Skin of body (tissue), 2 donors: Measurements from ENCODE around the gene SCAF11. TPM values are rescaled to one million over a fixed set of nuclear protein-coding genes. Genes with fewer than 3 reads are reported as not detected.

Source experiments
- DNase-seq: peaks from one replicate; lab custom pipeline; 2025; lab: John Stamatoyannopoulos, UW
- total RNA-seq: library from RNA; depleted of rRNA; stranded (reverse); fragments of >200 nt; gene quantifications from one replicate; pipeline ENCODE4 v1.2.3, GENCODE V29; 2014

Gene SCAF11
- total RNA-seq, 1 donor from 2014 or later: 123 TPM

DNA sequence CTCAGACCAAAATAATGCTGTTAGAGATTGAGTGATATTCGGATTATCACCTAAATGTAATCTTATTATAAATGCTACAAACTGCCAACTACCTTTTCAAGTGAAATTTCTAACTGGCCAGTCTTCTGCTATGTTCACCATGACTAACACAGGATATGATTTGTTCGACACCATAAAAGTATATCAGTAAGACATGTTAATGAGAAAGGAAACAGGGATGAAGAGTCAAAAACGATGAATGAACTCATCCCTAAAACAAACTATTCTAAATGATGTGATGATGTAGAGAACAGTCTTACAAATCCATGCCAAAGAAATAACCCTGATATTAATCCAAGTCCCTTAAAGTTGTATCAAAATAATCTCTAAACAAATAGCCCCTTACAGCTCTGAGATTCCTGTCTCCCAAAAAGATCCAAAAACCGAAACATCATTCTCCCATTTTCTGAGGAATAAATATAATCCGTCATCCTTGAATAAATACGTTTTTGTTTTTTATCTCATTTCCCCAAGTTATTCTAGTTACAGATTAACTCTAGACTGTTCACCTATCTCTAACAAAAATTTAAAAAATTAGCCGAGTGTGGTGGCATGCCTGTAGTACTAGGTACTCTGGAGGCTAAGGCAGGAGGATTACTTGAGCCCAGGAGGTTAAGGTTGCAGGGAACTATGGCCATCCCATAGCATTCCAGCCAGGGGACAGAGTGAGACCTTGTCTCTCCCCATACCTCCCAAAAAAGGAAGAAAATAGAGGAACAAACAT, 9.1 kb downstream of the SCAF11 start:
- DNase-seq: no peak

DNA sequence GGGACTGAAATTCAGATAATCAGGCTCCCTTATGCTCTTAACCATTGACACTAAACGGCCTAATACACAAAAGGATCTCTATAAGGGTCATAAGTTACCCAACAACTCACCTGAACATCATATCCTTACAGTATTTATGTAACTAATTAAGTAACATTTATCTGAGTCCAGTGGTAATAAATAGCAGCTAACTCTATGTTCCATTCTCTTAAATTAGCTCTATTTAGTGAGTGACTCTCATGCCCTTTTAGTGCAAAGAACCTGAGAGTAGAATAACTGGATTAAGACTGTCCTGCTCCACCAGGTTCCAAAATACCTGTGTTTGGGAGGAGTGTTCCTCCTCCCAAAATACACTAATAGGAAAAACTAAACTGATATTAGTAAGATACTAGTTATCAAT, 9.8 kb downstream of the SCAF11 start:
- DNase-seq: no peak

DNA sequence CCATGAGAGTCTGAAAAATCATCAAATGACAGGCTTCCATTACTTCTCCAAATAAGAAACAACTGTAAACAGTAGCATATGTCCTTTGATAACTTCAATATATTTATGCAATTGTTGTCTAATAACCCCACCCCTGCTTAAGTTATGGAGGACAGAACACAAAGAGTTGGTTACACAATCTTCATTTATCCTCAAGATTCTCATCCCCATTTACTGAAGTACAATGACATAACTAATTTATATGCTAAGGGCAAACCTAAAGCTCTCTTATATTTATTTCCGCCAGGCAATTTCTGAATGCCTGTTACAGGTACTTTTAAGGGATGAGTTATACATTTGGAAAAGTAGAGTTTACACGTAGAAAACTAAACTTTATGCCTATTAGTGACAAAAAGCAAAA, 12.3 kb downstream of the SCAF11 start:
- no peak for DNase-seq

DNA sequence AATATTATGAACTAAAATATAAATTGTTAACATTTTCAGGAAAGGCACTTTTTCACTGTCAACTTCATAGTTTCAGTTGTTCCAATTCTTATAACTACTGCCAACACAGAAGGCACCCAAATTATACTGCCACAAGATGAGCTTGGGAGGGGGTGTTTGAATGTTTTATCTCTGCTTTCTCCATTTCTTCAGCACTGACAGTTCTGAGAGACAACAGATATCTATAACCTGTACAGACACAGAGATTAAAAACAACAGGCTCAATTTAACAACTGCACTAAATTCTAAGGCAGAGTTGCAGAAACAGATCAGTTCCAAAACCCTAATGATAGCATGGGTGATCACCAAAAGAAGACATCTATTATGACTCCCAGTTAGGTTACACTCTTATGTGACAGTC, 12.8 kb downstream of the SCAF11 start:
- no peak for DNase-seq

DNA sequence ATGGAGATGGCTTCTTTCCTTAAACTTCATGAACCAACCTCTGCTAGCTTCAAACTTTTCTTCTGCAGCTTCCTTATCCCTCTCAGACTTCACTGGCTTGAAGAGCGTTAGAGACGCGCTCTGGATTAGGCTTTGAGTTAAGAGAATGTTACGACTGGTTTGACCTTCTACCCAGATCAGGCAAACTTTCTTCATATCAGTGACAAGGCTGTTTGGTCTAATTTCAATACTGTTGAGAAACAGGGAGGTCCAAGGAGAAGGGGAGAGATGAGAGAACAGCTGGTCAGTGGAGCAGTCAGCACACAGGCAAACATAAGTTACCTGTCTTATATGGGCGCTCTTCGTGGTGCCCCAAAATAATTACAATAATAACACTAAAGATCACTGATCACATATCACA, 14.9 kb downstream of the SCAF11 start:
- DNase-seq: no peak

DNA sequence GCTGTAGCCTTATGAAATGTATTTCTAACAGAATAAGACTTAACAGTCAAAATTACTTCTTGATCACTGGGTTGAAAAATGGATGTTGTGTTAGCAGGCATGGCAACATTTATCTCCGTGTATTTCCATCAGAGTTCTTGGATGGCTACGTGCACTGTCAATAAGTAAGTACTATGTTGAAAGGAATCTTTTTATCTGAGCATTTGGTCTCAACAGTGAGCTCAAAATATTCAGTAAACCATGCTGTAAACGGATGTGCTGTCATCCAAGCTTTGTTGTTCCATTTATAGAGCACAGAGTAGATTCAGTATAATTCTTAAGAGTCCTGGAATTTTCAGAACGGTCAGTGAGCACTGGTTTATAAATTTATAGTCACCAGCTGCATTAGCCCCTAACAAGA, 15.5 kb downstream of the SCAF11 start:
- DNase-seq: no peak

DNA sequence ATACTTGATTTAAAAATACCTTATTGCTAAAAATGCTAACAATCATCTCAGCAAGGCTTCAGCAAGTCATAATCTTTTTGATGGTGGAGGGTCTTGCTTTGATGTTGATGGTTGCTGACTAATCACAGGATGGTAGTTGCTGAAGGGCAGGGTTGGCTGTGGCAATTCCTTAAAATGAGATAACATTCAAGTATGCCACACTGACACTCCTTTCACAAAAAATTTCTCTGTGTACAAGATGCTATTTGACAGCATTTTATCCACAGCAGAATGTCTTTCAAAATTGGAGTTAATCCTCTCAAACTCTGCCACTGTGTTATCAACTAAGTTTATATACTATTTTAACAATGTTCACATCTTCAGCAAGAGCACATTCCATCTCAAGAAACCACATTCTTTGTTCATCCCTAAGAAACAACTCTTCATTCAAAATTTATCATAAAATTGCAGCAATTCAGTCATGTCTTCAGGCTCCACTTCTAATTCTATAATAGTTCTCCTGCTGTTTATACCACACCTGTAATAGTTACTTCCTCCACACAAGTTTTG, 16.1 kb downstream of the SCAF11 start:
- no peak for DNase-seq

DNA sequence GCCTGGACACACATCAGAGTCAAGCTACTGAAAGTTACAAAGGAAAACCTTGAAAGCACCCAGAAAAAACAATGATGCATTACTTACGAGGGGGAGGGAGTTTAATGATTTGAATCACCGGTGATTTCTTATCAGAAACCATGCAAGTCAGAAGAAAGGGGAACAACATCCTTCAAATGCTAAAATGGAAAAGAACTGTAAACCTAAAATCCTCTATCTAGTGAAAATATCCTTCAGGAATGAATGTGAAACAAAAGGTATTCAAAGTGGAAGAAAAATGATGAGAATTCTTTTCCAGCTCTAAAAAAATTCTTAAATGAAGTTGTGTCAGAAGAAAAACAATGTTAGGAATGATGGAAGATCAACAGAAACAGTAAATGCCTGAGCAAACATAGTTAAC, 16.8 kb downstream of the SCAF11 start:
- no peak for DNase-seq

DNA sequence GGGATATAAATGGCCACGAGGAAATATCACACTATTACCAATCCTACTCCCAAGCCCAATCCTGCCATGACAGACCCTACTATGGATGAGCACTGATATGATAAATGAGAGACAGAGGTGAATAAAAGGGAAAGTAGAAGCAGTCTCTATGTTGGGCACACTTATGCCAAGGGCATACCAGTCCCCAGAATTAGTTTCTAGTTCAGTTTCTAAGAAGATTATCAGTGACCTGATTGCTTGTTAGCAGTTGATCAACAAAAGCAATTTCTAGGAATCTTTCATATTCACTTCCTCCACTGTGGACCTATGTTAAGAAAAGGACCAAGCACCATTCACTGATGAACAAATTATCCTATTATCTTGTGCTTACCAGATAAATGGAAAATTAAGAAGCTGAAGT, 20.0 kb downstream of the SCAF11 start:
- no peak for DNase-seq

DNA sequence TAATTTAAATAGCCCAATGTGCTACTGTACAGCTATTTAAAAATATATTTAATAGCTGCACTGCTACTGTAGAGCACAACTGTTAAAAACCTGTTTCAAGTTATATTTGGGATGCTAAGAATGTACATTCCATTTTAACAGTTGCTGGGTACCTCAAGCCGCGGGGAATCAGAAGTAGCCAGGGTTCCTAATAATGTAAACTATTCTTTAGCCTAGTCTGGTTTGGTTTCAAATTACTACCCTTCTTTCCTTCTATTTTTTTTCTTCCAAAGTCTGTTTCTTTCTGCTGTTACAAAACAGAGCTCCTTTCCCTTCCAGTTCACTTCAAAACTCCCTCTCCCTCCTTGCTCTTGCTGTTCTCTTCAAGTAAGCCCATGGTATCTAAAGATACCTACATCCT, 21.3 kb downstream of the SCAF11 start:
- no peak for DNase-seq

DNA sequence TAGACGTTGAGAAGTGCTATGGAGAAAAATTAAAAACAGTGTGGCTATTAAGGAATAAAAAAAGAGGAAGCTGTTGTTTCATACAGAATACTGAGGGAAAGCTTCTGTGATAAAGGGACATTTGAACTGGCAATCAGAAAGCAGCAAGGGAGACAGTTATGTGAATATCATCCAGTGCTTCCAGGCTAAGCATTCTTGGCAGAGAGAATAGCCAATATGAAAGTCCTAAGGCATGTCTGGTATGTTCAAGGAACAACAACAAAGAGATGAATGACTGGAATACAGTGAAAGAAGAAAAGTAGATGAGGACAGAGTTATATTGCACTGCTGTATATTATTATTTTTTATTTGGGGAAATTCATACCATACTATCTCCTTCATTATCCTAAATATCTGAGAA, 23.9 kb downstream of the SCAF11 start:
- no peak for DNase-seq

DNA sequence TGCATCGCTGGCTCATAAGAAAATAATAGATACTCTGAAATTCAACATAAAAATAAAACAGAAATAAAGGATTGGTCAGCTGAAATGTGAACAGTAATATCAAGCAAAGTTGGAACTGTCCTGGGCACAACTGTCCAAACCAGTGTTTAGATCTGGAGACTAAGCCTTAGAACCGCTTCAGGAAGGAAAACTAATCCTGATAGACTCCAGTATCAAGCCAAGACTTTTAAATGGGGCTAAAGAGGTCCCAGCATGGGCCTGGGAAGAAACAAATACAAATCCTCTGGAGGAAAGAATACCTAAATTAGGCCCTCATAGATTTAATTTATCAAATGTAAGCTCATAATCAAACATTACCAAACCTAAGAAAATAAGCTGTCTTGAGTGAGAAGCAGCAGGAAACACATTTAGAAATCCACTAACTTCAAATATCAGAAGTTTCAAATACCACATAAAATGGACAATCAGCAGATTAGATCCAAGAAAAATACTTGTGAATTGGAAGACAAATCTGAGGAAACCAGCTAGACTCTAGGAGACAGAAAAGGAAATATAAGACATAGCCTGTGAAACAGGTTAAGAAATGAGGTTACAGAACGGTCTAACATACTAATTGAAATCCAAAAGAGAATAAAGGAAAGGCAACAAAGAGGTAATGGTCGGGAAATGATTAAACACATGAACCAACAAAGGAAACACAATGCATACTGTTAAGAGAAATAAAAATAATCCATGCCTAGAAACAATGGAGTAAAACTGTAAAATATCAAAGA, 27.6 kb downstream of the SCAF11 start:
- DNase-seq: no peak

DNA sequence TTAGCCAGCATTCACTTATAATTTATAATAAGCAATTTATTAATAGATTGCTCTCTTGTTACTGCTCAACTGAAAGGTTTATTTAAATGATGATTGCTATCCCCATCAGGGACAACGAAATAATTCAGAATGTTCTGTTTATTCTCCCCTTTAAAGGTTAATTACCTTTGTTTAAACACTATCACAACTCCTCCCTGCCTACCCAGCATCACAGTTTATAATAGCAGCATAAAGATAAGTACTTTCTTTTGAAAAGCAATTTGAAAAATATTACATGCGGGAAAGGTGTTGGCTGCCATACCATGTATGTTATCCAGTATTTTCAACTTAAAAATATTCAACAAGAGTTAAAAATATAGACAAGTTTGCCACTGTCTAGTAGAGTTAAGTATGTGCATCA, 30.6 kb downstream of the SCAF11 start:
- DNase-seq: no peak

DNA sequence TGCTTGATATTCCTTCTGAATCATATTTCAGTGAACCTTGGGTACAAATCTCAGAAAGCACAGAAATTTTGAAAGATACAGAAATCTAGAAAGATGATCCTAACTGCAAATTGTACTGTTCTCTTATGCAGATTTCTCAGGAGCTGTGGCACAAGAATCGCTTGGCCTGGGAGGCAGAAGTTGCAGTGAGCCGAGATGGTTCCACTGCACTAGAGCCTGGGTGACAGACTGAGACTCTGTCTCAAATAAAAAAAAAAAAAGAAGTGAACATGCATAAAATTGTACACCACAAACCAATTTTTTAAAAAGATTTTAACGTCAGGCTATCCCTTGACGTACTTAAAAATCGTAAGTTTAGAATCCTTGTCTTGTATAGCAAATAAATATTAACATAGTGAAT, 31.3 kb downstream of the SCAF11 start:
- DNase-seq: no peak

DNA sequence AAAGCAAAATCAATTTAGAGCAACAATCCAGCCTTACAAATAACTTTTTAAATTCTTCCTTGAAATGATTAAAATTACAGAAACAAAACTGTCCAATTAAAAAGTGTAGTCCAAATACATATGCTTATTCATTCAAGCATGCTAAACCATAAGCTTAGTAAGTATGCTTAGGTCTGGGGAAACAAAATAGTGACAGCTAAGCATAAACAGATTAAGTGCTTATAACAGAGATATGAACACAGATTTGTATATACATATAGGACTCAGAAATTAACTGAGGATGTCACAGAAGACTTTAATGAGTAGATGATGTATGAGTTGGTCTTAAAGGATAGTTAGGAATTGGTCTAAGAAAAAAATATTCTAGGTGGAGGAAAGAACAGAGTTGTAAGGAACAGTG, 41.8 kb downstream of the SCAF11 start:
- no peak for DNase-seq

DNA sequence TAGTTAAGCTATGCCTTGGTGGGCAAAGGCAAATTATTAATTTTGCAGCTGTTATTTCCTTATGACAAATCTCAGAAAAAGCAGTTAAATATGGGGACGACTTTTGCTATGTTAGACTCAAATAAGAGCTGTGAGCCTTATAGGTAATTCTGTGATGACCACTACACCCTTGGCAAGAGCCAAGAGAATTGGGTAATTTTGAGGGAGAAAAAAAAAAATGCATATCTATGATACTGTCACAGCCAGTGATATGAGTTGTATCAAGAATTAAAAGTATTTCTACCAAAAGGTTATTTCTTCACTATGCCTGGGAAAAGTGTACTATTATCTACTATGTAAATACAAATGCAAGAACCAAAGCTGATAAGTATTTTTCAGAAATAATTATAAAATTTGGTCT, 43.9 kb downstream of the SCAF11 start:
- no peak for DNase-seq

DNA sequence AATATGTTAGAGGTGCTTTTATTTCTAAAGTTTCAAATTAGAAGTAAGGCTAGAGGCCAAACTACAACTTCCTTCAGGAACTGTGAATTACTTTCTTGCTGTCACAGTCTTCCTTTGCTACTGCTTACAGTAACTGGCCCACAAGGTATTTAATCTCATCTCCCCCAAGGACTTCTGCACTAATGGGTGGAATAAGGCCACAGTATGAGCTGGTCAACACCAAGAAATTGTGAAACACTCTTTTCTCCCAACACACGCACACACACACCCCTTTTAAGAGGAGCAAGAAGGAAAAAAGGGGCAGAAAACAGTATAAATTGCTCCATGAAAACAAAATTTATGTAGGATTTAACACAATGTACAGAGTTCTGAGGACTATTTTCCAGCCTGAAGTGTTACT, 45.6 kb downstream of the SCAF11 start:
- DNase-seq: no peak

DNA sequence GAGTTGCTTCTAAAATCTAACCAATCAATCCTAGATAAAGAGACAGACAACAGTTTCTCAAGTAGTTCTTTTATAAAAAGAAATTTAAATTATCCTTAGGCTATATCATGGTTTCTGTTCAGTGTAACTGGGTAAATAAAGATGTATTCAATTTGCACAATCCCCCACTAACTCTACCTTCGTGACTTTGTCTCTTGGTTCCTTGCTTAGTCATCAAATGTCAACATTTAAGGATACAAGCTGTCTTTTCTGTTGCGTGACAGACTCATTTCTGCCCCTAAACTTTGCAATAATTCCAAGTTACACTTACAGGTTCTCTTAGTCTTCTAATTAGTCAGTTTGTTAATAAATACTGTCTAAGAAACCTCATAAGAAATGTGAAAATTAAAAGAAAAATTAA, 50.6 kb downstream of the SCAF11 start:
- DNase-seq: no peak

DNA sequence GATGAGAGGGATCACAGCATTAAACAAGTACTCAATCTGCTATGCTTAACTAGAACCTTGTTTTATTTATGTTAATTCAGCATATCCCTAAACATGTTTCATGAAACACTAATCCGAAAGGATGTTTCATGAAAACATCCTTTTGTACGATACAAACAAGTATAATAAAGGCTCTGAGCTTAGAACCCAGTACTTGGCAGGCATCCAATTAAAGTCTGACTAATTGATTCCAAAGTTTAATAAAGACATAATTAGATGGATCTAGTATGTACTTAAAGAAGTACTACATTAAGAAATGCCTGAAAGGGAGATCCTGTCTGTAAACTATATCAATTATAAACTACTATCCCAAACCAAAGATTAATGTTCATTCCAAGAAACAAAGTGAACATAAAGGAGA, 51.8 kb downstream of the SCAF11 start:
- no peak for DNase-seq

DNA sequence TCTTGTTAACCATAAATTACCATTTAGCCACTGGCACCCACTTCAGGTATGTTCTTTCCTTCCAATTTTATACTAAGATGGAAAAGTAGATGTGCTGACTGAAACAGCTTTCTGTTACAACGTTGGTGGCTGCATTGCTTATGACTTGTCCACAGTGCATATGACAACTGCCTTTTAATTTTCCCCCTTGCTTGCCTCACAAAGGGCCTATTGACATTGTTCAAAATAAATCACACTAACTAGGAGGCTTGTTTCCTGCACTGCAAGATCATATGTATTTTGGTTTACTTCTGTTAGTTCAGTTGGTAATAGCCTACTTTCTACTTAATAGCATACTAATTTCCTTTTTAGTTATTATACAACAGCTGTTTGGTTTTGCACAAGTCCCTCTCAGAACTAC, 55.4 kb downstream of the SCAF11 start:
- no peak for DNase-seq

DNA sequence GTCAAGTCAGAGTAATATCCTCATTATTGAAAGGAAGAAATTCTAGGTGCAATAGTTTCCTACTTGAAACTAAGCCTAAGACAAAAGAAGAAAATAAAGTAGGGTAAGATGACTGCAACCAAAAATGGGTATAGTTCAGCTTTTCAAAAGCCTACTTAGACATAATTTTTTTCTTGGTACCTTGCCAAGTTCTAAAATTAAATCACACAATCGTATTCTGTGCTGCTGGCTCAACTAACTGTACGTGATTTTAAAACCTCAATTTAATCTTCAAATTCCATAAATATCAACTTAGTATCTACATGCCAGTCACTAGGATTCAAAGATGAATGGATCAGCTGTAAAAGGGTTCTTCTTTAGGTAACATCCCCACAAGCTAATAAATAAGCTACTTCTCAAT, 56.9 kb downstream of the SCAF11 start:
- DNase-seq: no peak

DNA sequence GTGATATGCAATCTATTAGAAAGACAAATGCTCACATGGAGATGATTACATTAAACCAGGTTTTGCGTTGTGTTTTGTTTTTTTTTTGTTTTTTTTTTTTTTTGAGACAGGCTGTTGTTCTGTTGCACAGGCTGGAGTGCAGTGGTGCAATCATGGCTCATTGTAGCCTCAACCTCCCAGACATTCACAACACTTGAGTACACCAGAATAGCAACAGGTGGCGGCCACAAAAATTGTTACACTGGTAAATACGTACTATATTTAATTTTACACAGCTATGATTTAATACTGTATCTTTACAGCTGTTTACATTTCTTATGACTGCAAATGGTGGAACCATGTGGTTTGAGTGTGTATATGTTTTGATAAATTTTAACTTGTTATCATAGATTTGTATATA, 60.0 kb downstream of the SCAF11 start:
- no peak for DNase-seq

DNA sequence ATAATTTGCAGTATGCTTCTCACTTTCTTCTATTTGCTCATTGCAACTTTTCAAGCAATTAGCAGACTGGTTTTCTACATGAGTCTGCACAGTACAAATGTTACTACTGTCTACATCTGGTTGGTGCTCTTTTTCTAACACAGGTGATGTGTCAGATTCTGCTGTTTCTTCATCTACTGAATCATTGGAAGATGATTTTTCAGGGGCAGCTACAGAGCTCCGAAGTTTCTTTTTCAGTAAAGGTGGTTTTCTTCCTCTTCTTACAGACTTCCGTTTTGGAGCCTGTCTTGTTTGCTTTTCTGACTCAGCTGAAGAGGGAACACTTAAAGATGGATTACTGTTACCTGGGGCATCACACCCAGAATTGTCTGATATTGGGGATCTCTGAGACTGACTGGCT, 62.1 kb downstream of the SCAF11 start:
- no peak for DNase-seq
